Mammary epithelial cell (primary cell): ENCODE data around the gene USP11.

Experiments used
- EZH2 ChIP-seq: IDR thresholded peaks from 2 replicates; pipeline ENCODE4 v1.6.1; 2012; ENCODE audit warnings: low read length, inconsistent platforms, borderline replicate concordance
- TF ChIP-seq, protein P1 (sequence below), 2 donors: IDR thresholded peaks in 1 of 2; conservative IDR thresholded peaks in 1 of 2; 2 replicates each; pipeline ENCODE4 v1.5.1; 2011 to 2012; ENCODE audit warnings: inconsistent platforms in 2 of 2, low read length in 2 of 2, mild to moderate bottlenecking in 2 of 2, control low read depth in 1 of 2, low read depth in 1 of 2; ENCODE audit not compliant: insufficient read depth in 1 of 2; ENCODE audit errors: extremely low read depth in 1 of 2

DNA sequence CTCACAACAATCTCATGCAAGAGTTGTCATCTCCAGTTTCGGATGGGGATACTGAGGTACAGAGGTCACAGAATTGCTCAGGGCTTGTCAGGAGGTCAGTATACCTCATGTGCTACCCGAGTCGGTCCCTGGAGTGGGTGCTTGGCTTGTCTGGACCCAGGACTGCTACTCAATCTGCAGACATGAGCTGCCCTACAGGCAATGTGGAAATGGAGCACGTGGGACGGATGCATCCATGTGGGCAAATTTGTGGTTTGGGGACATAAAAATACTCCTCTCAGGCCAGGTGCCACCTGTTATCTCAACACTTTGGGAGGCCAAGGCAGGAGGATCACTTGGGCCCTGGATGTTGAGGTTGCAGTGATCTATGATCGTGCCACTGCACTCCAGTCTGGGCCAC is 15.8 kb downstream of the USP11 start:
- no peak for TF ChIP-seq EZH2
- TF ChIP-seq, protein P1, sequence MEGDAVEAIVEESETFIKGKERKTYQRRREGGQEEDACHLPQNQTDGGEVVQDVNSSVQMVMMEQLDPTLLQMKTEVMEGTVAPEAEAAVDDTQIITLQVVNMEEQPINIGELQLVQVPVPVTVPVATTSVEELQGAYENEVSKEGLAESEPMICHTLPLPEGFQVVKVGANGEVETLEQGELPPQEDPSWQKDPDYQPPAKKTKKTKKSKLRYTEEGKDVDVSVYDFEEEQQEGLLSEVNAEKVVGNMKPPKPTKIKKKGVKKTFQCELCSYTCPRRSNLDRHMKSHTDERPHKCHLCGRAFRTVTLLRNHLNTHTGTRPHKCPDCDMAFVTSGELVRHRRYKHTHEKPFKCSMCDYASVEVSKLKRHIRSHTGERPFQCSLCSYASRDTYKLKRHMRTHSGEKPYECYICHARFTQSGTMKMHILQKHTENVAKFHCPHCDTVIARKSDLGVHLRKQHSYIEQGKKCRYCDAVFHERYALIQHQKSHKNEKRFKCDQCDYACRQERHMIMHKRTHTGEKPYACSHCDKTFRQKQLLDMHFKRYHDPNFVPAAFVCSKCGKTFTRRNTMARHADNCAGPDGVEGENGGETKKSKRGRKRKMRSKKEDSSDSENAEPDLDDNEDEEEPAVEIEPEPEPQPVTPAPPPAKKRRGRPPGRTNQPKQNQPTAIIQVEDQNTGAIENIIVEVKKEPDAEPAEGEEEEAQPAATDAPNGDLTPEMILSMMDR (conservative IDR thresholded peaks at IDR 0.05 in 1 of 2, IDR thresholded peaks at IDR 0.05 in 1 of 2; ENCODE audit: extremely low read depth in 1 of 2, insufficient read depth in 1 of 2, low read depth in 1 of 2, low read length in 2 of 2) = no peak
